ENCODE measurements around the gene TECR. TPM values are rescaled to one million over a fixed set of nuclear protein-coding genes. Genes with fewer than 3 reads are reported as not detected.
"Not testable (repeated sequence)": the region's sequence is repeated elsewhere in the genome, so short reads cannot be mapped to it uniquely, and the experiment has no call there.

Gene TECR
- total RNA-seq, 2 experiments from 2014 or later: 153 to 163 TPM

DNA sequence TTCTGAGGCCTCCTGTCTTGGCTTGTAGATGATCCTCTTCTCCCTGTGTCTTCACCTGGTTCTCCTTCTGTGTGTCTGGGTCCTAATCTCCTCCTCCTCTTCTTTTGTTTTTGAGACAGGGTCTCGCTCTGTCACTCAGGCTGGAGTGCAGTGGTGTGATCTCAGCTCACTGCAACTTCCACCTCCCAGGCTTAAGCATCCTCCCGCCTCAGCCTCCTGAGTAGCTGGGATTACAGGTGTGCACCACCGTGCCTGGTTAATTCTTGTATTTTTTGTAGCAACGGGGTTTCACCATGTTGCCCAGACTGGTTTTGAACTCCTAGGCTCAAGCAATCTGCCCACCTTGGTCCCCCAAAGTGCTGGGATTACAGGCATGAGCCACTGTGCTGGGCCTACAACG is 82.8 kb downstream of the TECR start:
- H3K4me3 Mint-ChIP-seq; H3K9me3 Mint-ChIP-seq (ENCODE audit: insufficient read depth); CTCF ChIA-PET; H3K27ac Mint-ChIP-seq; DNase-seq; H3K27me3 Mint-ChIP-seq (ENCODE audit: low read depth); ATAC-seq; POLR2A ChIA-PET; H3K4me1 Mint-ChIP-seq (ENCODE audit: low read depth); H3K36me3 Mint-ChIP-seq (ENCODE audit: low read depth): not testable (repeated sequence)

DNA sequence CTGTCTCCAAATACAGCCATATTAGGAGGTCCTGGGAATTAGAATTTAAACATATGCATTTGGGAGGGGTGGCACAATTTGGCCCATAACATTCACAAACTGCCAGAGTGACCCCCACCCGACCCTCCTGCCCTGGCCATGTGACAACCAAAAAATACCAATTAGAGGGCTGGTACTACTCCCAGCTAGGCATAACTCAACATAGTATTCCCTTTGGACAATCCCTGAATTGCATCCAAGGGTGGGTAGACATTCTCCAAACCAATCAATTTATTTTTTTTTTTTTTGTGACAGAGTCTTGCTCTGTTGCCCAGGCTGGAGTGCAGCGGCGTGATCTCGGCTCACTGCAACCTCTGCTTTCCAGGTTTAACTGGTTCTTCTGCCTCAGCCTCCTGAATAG is 83.3 kb downstream of the TECR start:
- Mint-ChIP-seq H3K4me1 (ENCODE audit: low read depth) (no peaks in the 10 kb centered on the region), H3K9me3 (ENCODE audit: insufficient read depth) (peaks cover 1% of the 10 kb centered on the region), H3K27me3 (ENCODE audit: low read depth) (no peaks in the 10 kb centered on the region), H3K4me3 (no peak overlapping the region), H3K27ac (no peak overlapping the region), H3K36me3 (ENCODE audit: low read depth) (no peaks in the 10 kb centered on the region)
- POLR2A ChIA-PET: no interaction called here
- CTCF ChIA-PET: no interaction called here
- DNase-seq: no peak
- no peak for ATAC-seq

DNA sequence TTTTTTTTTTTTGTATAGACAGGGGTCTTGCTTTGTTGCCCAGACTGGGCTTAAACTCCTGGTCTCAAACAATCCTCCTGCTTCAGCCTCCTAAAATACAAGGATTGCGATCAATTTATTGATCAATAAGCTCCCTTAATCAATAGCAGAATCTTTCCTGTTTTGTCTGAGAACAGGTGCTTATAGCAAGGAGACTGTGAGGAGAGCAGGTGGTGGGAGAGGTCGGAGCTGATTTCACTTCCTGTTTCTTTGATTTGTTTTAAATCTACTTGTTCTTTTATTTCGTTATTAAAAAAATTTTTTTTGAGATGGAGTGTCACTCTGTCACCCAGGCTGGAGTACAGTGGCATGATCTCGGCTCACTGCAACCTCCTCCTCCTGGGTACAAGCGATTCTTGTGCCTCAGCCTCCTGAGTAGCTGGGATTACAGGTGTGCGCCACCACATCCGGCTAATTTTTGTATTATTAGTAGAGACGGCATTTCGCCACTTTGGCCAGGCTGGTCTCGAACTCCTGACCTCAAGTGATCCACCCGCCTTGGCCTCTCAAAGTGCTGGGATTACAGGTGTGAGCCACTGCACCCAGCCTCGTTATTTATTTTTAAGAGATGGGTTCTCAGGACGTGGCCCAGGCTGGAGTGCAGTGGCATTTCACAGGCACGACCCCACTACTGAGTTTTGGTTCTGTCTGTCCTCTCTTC is 84.2 kb downstream of the TECR start:
- DNase-seq; H3K4me1 Mint-ChIP-seq (ENCODE audit: low read depth); ATAC-seq; H3K27me3 Mint-ChIP-seq (ENCODE audit: low read depth); H3K4me3 Mint-ChIP-seq; H3K36me3 Mint-ChIP-seq (ENCODE audit: low read depth); H3K9me3 Mint-ChIP-seq (ENCODE audit: insufficient read depth); CTCF ChIA-PET; H3K27ac Mint-ChIP-seq; POLR2A ChIA-PET: not testable (repeated sequence)

DNA sequence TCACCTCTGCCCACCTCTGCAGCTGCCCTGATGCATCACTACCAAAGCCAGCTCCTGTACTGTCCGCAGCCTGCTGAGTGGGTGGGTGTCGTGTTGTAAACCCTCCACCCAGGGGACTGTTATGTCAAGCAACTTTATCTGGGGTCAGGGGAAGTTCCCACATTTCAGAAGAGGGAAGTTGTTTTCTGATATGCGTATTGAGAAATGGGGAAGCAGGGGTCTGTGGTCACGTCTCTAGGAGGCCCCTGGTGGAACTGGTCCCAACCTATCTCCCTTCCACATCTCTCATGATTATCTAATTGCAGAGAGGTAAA is 84.7 kb downstream of the TECR start:
- H3K9me3 Mint-ChIP-seq (ENCODE audit: insufficient read depth): peaks cover 3% of the 10 kb centered on the region
- H3K27me3 Mint-ChIP-seq (ENCODE audit: low read depth): no peaks in the 10 kb centered on the region
- H3K27ac Mint-ChIP-seq: no peak overlapping the region
- DNase-seq (no peak), ATAC-seq (no peak)
- POLR2A ChIA-PET: no interaction called here
- no peak overlapping the region for H3K4me3 Mint-ChIP-seq
- CTCF ChIA-PET: no interaction called here
- no peaks in the 10 kb centered on the region for H3K4me1 Mint-ChIP-seq (ENCODE audit: low read depth)
- no peaks in the 10 kb centered on the region for H3K36me3 Mint-ChIP-seq (ENCODE audit: low read depth)

Small RNAs within 50 kb of the gene (microRNA-seq; reads per million reads assigned to microRNA genes)
- gene MIR639: not detected

Other genes starting within 250 kb of the TECR start
- 100 to 1,000 TPM; 290 to 302 TPM for gene ADGRE5, start 148.2 kb upstream of the TECR start, total RNA-seq
- 100 to 1,000 TPM; 309 to 313 TPM for gene DDX39A, start 110.3 kb upstream of the TECR start, total RNA-seq
- 100 to 1,000 TPM; 244 to 263 TPM for gene PKN1, start 96.3 kb upstream of the TECR start, total RNA-seq
- under 1 TPM; 0.32 to 0.44 TPM for gene PTGER1, start 54.2 kb upstream of the TECR start, total RNA-seq
- 10 to 100 TPM; 37.9 to 39.3 TPM for gene GIPC1, start 33.5 kb upstream of the TECR start, total RNA-seq
- gene DNAJB1, start 11.2 kb upstream of the TECR start, total RNA-seq: 100 to 1,000 TPM; 110 to 112 TPM
- gene NDUFB7, start 42.5 kb downstream of the TECR start, total RNA-seq: 100 to 1,000 TPM; 133 to 142 TPM
- gene CLEC17A, start 53.5 kb downstream of the TECR start, total RNA-seq: not detected
- not detected for gene ADGRE3, start 145.2 kb downstream of the TECR start, total RNA-seq
- gene ZNF333, start 160.5 kb downstream of the TECR start, total RNA-seq: 1 to 10 TPM; 7.3 TPM
- under 1 TPM; 0.21 to 0.29 TPM for gene ADGRE2, start 249.0 kb downstream of the TECR start, total RNA-seq